ENCODE results near the gene MED26. TPM values are rescaled to one million over a fixed set of nuclear protein-coding genes. Genes with fewer than 3 reads are reported as not detected.

The MED26 gene
- total RNA-seq, 1 donor from 2014 or later = 11.1 TPM

GRCh38 chr19:16590876-16591802, 36.9 kb downstream of the MED26 start:
- H3K36me3 ChIP-seq = no peaks in the 10 kb centered on the region
- no peak overlapping the region for H3K4me3 ChIP-seq
- no peak overlapping the region for H3K27ac ChIP-seq
- no peaks in the 10 kb centered on the region for H3K27me3 ChIP-seq (ENCODE audit: low read depth)
- H3K4me1 ChIP-seq = peaks cover 87% of the 10 kb centered on the region
- intact Hi-C loops (cut with DNase I) = no loop called here
- no peak for TF ChIP-seq CTCF (IDR thresholded peaks at IDR 0.05)
- ATAC-seq (no peak), DNase-seq (no peak)
- no peaks in the 10 kb centered on the region for H3K9me3 ChIP-seq

GRCh38 chr19:16589917-16590316, 38.1 kb downstream of the MED26 start:
- ATAC-seq (peak in 1 of 2 donors; percentile 37), DNase-seq (no peak)
- intact Hi-C loops (cut with DNase I) = no loop called here
- Histone ChIP-seq H3K4me1 (peaks cover 90% of the 10 kb centered on the region), H3K36me3 (no peaks in the 10 kb centered on the region), H3K27ac (no peak overlapping the region), H3K27me3 (ENCODE audit: low read depth) (no peaks in the 10 kb centered on the region), H3K9me3 (no peaks in the 10 kb centered on the region), H3K4me3 (no peak overlapping the region)
- no peak for TF ChIP-seq CTCF (IDR thresholded peaks at IDR 0.05)

GRCh38 chr19:16588824-16589577, 39.0 kb downstream of the MED26 start:
- H3K4me1 ChIP-seq = peaks cover 90% of the 10 kb centered on the region

GRCh38 chr19:16587833-16588823, 39.9 kb downstream of the MED26 start:
- Histone ChIP-seq H3K9me3 (no peaks in the 10 kb centered on the region), H3K27ac (peak overlapping the region; percentile 64), H3K36me3 (no peaks in the 10 kb centered on the region), H3K4me3 (peak overlapping the region; percentile 32), H3K27me3 (ENCODE audit: low read depth) (no peaks in the 10 kb centered on the region), H3K4me1 (peaks cover 90% of the 10 kb centered on the region)
- no peak for TF ChIP-seq CTCF (IDR thresholded peaks at IDR 0.05)
- intact Hi-C loops (cut with DNase I) = no loop called here
- DNase-seq = no peak
- peak; percentile 29 to 49 for ATAC-seq

More at GRCh38 chr19:16588824-16589577, 39.0 kb downstream of the MED26 start:
- H3K9me3 ChIP-seq = no peaks in the 10 kb centered on the region
- H3K27ac ChIP-seq = no peak overlapping the region
- H3K27me3 ChIP-seq (ENCODE audit: low read depth) = no peaks in the 10 kb centered on the region
- TF ChIP-seq CTCF (IDR thresholded peaks at IDR 0.05) = no peak
- ATAC-seq (no peak), DNase-seq (no peak)
- intact Hi-C loops (cut with DNase I) = no loop called here
- no peaks in the 10 kb centered on the region for H3K36me3 ChIP-seq
- no peak overlapping the region for H3K4me3 ChIP-seq

All from lower lobe of right lung (tissue), 2 donors.